Renal cortical epithelial cell (primary cell): ENCODE data around the gene GPRIN1. TPM values are rescaled to one million over a fixed set of nuclear protein-coding genes. Genes with fewer than 3 reads are reported as not detected.
A peak's percentile ranks its signal among the peaks of the same experiment; 100 is the strongest.
"Not testable (repeated sequence)": the region's sequence is repeated elsewhere in the genome, so short reads cannot be mapped to it uniquely, and the experiment has no call there.

Experiments used
- DNase-seq: peaks from one replicate; pipeline ENCODE4 v3.0.0-alpha.2; 2011; ENCODE audit warnings: low read depth
- total RNA-seq: library from RNA; depleted of rRNA; stranded (reverse); fragments of >200 nt; gene quantifications from 2 replicates; pipeline ENCODE4 v1.2.3, GENCODE V29; 2014

GPRIN1 gene
- total RNA-seq, 1 donor from 2014 or later = 13.2 TPM

DNA sequence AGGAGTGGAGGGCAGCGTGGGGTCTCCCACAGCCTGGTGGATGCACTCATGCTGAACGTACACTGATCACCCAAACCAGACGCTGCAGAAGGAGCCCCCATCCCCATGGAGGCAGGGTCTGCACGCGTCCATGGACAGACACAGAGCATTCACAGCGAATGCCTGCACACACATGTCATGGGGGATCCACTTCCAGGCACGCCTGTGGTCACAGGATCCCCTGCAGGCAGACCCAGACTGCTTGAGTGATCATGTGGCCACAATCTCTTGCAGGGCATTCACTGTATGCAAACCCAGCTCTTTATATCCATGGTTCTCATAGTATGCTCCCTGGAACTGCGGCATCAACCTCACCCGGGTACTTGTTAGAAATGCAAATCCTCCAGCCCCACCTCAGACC, 15.0 kb upstream of the GPRIN1 start:
- no peak for DNase-seq

DNA sequence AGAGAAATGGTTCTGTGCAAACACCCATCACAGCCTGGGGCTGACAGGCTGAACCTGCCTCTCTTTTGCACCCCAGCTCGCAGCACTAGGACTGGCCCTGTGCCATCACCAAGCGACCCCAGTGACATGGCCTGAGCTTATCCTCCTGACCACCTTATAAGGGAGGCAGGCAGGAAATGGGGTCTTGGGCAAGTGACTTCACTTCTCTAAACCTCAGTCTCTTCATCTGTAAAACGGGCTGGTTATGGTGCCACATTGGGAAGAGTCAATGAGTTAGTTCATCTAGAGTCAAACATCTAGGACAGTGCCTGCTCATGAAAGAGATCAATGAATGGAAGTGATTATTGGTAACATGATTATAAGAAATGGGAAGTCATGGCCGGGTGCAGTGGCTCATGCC, 14.2 kb upstream of the GPRIN1 start:
- no peak for DNase-seq

DNA sequence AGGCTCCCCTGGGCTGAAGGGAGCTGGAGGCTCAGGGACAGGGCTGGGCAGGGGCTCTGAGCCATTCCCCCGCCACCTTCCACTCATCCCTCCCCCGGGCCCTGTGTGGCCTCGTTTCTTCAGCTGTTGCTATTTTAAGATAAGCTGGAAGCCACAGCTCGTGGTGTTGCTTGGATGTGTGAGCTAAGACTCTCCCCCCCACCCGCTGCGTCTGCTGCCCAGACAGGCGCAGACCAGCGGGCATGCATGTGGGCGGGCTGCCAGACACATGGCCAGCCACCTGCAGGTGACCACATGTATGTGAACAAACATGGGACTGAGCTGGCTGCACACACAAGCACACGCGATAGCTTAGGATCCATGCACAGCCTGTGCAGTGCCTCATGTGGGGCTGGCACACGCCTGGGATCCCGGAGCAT, 11.7 kb upstream of the GPRIN1 start:
- no peak for DNase-seq

DNA sequence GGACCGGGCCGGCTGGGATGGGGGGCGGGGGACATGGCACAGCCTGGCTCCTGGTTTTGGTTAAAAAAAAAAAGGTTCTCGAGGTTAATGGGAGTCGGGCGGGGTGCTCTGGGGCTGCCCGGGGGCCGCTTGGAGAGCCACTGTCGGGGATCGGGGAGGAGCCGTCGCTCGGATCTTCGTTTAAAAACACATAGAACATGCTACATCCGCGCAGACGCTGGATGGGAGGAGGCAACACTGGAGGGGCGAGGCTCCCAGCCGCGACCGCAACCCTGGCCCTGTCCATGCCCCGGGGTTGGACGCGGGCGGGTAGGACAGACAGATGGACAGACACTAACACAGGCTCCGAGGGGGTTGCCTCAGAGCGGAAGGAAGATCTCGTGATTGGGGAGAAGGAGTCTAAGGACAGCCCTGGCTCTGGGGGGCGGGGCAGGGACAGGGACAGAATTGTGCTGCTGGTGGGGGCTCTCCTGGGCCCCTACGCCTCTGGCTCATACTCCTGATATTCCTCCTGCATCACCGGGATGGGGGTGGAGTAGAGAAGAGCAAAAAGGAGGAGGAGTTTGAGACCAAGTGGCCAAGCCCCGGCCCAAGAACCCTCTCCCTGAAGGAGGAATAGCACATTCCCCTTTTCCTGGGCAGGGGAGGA, 10.5 kb upstream of the GPRIN1 start:
- DNase-seq = no peak

DNA sequence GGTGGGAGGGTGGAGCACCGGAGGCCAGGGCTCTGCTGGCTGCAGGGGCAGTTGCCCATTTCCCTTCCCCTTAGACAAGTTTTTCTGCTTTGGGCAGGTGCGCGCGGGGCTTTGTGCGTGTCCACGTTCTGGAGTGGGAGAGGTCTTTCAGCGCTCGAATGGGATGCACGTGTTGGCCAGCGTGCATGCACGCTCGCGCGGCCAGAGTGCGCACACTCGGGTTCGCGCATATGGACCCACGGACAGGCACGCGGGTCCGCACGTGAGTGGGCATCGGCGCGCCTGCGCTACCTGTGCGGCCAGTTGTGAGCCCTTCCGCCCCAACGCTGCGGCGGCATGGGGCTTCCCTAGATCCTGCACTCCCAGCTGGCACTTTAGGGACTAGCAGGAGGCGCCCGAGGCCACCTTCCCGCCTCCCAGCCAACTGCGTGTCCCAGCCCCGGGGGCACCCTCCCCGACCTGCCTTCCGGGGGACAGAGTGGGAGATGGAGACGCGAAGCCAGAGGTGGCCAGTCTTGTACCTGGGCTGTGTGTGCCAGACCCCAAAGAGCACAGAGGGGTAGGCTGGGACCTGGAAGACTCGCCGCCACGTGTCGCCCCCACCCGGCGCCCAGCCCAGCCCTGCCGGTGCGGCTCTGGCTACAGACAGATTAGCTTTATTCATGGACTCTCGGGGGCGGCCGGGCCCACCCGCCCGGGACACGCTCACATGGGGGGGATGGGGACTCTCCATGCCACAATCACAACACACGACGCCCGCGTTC, 9.8 kb upstream of the GPRIN1 start:
- DNase-seq = no peak

DNA sequence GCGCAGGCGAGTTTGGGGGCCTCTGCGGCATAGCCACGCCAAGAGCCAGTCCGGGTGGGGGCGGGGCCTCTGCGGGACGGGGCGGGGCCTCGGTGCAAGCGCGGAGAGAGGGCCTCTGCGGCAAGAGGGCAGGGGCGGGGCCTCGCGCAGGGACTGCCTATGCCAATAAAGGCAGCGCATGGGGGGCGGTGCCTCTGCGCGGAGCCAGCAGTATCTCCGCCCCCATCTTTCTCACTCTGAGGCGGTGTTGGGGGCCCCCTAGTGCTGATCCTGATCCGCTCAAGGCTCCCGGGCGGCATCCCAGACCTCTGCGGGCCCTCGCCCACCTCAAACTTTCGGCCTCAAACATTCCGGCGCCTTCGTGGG, 9.2 kb upstream of the GPRIN1 start:
- DNase-seq = peak; percentile 74

DNA sequence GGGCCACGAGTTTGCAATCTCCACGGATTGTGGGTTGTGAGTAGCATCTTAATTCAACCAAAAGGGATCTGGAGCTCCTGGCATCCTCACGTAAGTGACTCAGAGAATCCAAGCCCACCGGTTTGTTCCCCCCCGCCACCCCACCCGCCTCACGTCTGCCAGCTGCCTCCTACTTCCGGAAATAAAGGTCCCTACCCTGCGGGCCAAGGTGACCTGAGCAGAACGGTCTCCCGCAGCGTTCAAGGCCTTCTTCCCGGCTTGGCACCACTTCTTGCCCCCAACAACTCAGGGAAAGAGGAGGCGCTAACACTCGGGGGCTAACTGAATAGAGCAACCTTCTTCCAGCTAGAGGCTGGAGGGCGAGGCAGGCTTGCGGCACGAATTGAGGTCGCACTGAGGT, 8.8 kb upstream of the GPRIN1 start:
- DNase-seq = no peak

DNA sequence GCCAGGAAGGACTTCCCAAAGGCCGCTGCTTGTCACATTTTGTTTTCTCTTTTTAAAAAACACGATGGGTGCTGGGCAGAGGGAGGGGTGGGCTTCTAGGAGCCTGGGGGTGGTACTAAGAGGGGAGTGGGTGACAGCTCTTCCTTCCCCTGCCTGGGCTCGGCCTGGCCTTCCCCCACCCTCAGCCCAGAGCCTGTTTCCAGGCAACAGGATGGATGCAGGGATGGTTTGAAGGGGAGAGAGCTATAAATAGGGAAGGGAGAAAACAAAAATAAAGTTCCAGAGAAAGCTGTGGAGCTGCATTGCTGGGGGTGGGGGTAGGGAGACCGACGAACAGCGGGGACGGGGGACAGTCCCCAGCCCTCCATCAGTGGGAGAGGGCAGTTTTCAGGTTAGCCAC, 6.6 kb upstream of the GPRIN1 start:
- DNase-seq = no peak

DNA sequence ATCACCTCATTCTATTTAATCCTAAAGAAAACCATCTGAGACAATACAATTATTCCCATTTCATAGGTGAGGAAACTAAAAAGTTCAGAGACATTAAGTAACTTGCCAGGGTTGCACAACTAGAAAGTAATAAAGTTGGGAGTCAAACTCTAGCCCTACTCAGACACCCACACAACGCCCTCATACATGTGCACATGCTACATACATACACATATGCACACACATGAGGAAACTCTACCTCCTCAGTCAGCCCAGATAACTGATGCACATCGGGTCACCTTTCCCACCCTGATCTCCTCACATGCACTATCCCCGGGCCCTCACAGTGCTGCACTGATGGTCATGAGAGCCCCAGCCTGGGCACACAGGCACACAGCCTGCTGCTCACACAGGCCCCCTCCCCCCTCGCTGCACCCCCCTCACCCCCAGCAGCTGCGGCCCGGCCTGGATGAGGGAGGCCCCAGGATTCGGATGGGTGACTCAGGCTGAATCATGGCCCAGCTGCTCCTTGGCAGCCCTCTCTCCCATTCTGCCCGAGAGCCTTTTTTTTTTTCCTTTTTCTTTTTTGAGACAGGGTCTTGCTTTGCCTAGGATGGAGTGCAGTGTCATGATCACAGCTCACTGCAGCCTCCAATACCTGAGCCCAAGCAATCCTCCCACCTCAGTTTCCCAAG, 5.0 kb upstream of the GPRIN1 start:
- peak; percentile 59 for DNase-seq

DNA sequence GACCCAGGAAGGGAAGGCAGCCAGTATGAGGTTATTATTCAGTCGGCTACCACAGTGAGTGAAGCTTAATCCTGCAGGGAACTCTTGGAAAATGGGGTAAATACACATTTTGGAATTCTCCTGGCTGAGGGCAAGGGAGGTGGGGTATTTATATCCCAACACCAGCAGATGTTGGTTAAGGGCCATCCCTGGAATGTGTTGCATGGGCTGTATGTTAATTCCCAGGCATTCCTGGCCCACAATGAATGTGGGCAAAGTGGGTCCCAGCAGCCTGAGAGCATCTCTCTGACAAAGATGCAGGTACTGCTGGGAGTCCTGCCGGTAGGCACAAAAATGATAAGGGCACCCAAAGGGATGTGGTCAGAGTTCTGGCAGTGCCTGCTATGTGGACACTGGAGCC, 2.9 kb upstream of the GPRIN1 start:
- DNase-seq = no peak

DNA sequence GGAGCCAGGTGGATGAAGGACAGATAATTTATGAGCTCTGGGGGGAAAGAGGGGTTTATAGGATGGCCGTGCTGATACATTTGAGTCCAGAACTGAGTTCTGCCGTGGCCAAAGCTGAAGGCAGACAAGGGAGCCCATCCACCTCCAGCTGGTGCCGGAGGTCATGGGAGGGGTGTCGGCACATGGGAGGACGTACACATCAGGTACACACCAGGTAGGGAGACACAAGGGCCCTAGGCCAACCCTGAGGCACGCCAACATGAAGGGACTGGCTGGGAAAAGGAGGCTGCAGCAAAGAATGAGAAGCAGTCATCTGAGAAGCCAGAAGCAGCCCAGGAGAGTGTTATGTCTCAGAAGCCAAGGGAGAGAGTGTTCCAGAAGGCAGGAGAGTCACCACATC, 2.1 kb upstream of the GPRIN1 start:
- no peak for DNase-seq

DNA sequence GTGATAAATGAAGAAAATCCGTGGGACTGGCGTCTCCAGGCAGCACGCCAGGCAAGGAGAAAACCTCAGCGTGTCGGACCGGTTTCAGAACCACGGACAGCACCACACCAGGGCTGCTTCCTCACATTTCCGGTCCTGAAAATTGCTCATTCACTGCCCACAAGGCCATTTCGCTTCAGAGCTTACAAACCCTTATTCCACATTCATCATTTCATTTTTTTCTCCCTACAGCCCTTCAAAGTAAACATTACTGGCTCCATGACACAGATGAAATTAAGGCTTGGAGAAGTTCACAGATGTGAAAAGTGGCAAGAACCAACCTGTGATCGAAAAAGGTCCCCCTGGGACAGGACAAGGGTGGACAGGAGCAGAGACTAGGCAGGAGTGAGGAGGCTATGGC, 1.5 kb upstream of the GPRIN1 start:
- peak; percentile 75 for DNase-seq

DNA sequence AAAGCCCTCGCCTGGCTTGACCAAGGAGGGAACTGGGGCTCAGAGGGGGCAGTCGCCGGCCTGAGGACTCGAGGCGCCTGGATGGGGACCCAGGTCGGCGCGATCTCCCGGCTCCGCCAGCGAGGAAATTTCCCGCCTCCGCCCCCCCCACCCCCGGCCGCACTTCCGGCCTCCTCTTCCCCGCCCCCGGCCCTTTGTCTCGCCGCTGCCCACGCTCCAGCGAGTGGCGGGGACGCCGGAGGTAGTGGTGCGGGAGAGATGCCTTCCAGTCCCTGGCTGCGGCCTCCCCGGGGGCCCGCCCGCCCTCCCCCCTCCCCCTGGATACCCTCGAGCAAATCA, 448 bp upstream of the GPRIN1 start:
- DNase-seq = no peak

DNA sequence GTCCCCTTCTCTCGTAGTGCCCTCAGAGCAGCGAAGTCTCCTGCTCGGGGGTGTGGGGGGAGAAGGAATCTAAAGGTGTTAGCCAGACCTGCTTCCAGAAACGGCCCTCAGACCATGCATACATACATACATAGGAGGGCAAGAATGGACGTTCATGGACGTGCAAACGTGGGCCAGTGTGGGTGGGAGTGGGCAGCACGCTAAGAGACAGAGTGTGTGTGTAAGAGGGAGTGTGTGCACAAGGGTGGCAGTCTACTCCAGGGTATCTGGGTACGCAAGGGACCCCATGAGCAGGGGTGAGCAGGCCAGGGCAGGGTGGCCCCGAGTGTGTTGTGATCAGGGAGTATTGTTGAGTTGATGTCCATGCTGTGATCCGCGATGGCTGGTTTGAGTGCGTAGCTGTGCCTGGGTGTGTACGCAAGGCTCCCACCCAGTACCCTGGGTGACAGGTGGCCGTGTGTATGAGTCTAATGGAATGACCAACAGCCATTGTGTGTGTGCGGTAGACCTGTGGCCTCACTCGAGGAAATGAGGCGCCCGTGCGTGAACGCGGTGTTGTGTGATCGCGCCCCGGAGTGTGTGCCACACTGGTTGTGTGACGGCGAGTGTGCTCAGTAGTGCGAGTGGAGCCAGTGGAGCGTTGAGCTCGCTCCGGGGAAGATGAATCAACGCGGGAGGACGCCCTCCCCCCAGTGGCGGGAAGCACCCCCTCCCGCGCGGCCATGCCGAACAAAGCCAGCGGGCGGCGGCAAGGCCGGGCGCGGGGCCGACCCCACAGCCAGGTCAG, 826 bp downstream of the GPRIN1 start:
- DNase-seq = peak; percentile 25

DNA sequence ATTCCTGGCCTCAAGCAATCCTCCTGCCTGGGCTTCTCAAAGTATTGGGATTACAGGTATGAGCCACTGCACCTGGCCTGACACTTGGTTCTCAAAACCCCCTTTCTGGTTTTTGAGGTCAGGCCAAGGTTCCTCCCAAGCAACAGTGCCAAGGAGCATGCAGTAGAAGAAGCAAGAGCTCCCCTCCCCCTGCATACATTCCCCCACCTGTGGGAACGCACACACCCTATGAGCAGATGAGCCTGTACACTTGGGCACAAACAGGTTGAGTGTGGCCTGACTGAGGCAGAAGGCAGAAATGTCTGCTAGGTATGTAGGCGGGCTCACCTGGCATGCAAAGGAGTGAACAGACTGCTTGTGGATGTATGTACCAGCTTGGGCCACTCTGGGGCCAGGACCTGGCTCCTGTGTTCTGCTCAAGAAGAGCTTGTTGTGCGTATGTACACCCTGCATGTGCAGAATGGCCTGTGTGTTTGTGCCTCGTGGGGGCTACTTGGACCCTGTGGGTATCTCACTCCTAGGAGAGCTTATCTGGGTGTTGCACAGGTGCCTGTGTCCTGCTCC, 1.7 kb downstream of the GPRIN1 start:
- no peak for DNase-seq

DNA sequence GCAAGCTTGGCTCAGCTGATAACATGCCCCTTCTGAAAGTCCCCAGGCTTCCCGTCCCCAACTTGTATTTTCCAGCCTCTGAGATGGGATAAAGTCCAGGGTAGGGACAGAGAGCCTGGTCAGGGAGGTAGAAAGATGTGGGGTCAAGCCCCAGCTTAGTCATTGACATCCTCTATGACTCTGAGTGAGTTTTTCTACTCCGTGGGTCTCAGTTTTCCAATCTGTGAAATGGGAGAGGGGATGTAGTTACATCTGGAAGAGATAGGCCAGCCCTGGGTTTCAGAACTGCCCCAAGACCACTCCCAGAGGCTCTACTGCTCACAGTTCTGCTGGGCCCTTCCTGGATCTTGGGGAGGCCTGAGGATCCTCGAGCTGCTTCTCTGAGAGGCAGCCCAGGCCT, 3.1 kb downstream of the GPRIN1 start:
- DNase-seq = no peak

DNA sequence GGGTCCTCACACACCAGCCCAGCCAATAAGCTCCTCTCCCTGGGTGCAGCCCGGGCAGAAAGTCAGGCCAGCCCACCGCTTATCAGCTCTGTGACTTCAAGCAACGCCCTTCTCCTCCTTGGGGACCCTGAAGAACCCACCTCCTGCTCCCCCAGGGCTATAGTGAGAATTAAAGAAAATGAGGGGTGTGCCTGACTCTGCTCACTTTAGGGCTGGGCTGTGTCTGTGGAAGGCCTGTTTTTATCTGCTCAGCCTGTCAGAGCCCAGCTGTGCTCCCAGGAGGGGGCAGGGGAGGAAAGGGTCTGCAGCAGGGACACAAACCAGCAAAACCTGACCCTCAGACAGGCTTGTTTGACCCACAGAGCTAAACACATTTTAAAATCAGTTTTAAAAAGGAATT, 3.9 kb downstream of the GPRIN1 start:
- DNase-seq = no peak

DNA sequence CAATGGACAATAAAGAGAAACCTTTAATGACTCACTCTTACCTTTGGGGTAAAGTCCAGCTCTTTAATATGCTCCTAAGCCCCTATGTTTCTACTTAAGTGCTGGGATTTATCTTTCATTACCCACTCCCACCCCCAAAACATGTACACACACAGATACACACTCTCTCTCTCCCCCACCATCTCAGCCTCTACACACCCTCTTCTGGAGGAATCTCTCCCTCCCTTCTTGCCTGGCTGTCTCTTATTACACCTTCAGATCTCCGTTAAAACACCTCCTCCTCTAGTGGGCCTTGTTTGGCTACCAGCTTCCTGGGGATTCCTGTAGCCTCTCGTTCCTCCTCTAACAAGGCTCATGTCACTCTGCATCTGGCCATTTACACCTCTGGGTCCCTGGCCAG, 6.9 kb downstream of the GPRIN1 start:
- no peak for DNase-seq

DNA sequence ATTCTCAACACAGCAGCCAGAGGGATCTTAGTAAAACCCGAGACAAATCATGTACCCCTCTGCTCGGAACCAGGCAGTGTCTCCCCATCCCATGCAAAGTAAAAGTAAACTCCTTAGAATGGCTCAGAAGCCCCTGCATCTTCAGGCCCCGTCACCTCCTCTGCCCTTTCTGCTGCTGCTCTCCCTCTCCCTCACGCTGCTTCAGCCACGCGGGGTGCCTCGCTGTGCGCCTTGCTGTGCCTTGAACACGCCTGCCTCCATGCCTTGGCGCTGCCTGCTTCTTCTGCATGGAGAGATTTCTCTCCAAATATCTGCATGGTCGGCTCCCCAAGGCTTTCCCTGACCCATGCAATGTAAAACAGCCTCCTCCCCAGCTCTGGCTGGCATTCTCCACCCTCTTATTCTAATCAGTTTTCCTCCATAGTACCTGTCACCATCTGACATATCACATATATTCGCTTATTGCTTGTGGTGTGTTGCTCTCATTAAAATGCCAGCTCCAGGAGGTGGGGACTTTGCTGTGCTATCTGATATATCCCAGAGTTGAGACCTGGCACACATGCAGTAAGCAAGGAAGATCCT, 8.0 kb downstream of the GPRIN1 start:
- DNase-seq = no peak

DNA sequence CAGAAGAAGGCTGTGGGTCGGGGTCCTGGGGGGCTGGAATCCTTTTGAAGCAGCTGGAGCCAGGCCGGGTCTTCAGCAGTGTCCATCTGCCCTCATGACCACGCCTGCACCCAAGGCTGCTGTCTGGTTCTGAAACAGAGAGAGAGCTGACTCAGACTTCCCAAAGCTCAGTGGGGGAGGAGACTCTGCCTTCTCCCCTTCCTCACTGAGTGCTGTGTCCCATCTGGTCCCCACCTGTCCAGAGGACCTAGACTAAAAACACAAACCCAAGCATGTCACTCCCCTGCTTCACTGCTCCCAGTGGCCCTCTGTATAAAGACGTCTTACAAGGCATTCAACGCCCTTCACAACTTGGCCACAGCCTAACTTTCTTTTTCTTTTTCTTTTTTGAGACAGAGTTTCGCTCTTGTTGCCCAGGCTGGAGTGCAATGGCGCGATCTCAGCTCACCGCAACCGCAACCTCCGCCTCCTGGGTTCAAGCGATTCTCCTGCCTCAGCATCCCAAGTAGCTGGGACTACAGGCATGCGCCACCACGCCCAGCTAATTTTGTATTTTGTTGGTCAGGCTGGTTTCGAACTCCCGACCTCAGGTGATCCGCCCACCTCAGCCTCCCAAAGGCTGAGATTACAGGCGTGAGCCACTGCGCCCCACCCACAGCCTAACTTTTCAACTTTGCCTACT, 10.1 kb downstream of the GPRIN1 start:
- not testable (repeated sequence) for DNase-seq
